C4-2B (cell line): ENCODE data around the gene ACP1.

Experiments used
- H3K27ac ChIP-seq: fragments of 450-650 bp; 2 replicates; pipeline ENCODE4 v1.5.1; 2017
- CTCF ChIP-seq: fragments of 450-650 bp; conservative IDR thresholded peaks from 2 replicates; pipeline ENCODE4 v1.5.1; 2017; ENCODE audit warnings: mild to moderate bottlenecking
- ZFX ChIP-seq: fragments of 450-650 bp; IDR thresholded peaks from 2 replicates; pipeline ENCODE4 v1.6.1; 2017

ACP1 gene

GRCh38 chr2:286035-286434 lies 21.3 kb downstream of the ACP1 start:
- no peak for TF ChIP-seq CTCF
- no peak overlapping the region for H3K27ac ChIP-seq

- TF ChIP-seq ZFX: no peak
- no peak for TF ChIP-seq CTCF
- H3K27ac ChIP-seq: no peak overlapping the region
These were observed 22.1 kb downstream of the ACP1 start for GRCh38 chr2:286774-287392.

- TF ChIP-seq ZFX (no peak), CTCF (no peak)
- no peak overlapping the region for H3K27ac ChIP-seq
These were observed 22.7 kb downstream of the ACP1 start for GRCh38 chr2:287471-287885.

- no peak within 1 kb of the TSS for H3K27ac ChIP-seq
- no peak for TF ChIP-seq CTCF
- no peak for TF ChIP-seq ZFX
These were observed 23.4 kb downstream of the ACP1 start, which contains the start of gene ALKAL2 for GRCh38 chr2:287911-288757. TSS of gene ALKAL2 (minus strand) at chr2:288091. CDS start at chr2:287835, 256 bp downstream.

- no peak overlapping the region for H3K27ac ChIP-seq
- TF ChIP-seq ZFX: no peak
- no peak for TF ChIP-seq CTCF
These were observed 24.1 kb downstream of the ACP1 start for GRCh38 chr2:288758-289361.

- no peak for TF ChIP-seq CTCF
- no peak overlapping the region for H3K27ac ChIP-seq
These were observed 24.8 kb downstream of the ACP1 start for GRCh38 chr2:289362-290089.
